Measurements from ENCODE around the gene SULT4A1. TPM values are rescaled to one million over a fixed set of nuclear protein-coding genes. Genes with fewer than 3 reads are reported as not detected.

The SULT4A1 gene
- total RNA-seq, 1 experiment from 2014 or later, result 12.6 TPM

DNA sequence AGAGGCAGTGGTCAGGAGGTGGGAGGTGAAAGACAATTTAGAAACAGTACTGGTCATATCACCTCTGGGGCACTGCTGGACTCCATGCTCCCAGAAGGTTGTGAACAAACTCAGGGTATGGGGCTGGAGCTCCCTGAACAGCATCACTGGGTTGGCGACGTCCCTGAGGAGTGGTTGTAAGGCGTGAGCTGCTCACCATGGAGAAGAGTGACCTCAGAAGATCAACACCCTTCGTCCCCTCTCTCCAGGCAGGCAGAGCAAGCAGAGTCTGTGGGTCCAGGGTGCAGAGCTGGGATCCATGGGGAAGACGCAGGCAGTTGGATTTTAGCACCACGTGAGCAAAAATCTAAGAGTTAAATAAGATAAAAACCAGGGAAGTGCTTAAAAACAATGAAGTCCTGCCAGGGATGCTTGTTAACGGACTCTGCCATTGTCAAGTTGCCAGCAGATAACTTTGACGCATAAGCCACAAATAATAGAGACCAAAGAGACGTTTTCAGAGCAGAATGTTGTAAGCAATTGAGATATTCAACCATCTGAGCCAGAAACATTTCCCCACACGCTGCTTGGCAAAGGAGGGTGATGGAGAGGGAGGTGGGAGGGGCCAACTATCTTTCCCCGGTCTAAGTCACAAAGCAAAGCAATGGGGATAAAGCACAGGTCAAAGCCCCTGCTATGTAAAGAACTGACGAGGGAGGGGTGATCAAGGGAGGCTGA is 15.9 kb upstream of the SULT4A1 start:
- H3K27me3 Mint-ChIP-seq (ENCODE audit: low read depth), result peaks cover 6% of the 10 kb centered on the region
- TF ChIP-seq, protein P1, sequence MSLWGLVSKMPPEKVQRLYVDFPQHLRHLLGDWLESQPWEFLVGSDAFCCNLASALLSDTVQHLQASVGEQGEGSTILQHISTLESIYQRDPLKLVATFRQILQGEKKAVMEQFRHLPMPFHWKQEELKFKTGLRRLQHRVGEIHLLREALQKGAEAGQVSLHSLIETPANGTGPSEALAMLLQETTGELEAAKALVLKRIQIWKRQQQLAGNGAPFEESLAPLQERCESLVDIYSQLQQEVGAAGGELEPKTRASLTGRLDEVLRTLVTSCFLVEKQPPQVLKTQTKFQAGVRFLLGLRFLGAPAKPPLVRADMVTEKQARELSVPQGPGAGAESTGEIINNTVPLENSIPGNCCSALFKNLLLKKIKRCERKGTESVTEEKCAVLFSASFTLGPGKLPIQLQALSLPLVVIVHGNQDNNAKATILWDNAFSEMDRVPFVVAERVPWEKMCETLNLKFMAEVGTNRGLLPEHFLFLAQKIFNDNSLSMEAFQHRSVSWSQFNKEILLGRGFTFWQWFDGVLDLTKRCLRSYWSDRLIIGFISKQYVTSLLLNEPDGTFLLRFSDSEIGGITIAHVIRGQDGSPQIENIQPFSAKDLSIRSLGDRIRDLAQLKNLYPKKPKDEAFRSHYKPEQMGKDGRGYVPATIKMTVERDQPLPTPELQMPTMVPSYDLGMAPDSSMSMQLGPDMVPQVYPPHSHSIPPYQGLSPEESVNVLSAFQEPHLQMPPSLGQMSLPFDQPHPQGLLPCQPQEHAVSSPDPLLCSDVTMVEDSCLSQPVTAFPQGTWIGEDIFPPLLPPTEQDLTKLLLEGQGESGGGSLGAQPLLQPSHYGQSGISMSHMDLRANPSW (CRISPR knock-in tag; conservative IDR thresholded peaks at IDR 0.05; ENCODE audit: low read depth), result no peak
- ATAC-seq (no peak), DNase-seq (ENCODE audit: low spot score) (peak; percentile 1)
- H3K27ac Mint-ChIP-seq, result no peak overlapping the region
- ChIA-PET POLR2A (no interaction called here), CTCF (no interaction called here)
- peaks cover 12% of the 10 kb centered on the region for H3K36me3 Mint-ChIP-seq
- H3K4me3 Mint-ChIP-seq, result no peak overlapping the region
- no peaks in the 10 kb centered on the region; the same call in 1 of the 2 replicates for H3K4me1 Mint-ChIP-seq
- peaks cover 22% of the 10 kb centered on the region for H3K9me3 Mint-ChIP-seq

DNA sequence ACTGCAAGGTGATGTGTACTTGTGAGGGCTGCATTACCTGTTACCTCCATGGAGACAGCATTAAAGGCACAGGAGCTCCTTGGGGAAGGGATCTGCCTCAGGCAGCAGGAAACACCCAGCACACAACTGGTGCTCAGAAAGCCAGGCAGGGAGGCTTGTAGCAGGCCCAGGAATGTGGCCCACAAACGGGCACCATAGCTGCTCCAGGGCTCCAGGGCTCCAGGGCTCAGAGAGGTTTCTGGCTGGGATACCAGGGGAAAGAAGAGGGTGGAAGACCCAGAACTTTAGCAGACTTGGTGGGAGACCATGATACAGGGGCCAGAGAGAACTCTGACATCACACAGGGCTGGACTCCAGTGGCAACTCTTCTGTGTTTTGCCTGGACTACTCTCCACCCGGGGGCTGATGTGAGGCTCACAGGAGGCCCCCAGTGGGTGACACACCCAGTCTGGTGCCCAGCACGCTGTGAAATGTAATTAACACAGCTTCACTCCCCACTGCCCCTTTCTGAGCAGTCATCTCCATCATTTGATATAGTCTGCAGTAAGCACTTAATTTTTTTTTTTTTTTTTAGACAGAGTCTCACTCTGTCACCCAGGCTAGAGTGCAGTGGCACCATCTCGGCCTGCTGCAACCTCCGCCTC is 14.7 kb upstream of the SULT4A1 start:
- DNase-seq (ENCODE audit: low spot score) (peak; percentile 7), ATAC-seq (no peak)
- TF ChIP-seq, protein P2, sequence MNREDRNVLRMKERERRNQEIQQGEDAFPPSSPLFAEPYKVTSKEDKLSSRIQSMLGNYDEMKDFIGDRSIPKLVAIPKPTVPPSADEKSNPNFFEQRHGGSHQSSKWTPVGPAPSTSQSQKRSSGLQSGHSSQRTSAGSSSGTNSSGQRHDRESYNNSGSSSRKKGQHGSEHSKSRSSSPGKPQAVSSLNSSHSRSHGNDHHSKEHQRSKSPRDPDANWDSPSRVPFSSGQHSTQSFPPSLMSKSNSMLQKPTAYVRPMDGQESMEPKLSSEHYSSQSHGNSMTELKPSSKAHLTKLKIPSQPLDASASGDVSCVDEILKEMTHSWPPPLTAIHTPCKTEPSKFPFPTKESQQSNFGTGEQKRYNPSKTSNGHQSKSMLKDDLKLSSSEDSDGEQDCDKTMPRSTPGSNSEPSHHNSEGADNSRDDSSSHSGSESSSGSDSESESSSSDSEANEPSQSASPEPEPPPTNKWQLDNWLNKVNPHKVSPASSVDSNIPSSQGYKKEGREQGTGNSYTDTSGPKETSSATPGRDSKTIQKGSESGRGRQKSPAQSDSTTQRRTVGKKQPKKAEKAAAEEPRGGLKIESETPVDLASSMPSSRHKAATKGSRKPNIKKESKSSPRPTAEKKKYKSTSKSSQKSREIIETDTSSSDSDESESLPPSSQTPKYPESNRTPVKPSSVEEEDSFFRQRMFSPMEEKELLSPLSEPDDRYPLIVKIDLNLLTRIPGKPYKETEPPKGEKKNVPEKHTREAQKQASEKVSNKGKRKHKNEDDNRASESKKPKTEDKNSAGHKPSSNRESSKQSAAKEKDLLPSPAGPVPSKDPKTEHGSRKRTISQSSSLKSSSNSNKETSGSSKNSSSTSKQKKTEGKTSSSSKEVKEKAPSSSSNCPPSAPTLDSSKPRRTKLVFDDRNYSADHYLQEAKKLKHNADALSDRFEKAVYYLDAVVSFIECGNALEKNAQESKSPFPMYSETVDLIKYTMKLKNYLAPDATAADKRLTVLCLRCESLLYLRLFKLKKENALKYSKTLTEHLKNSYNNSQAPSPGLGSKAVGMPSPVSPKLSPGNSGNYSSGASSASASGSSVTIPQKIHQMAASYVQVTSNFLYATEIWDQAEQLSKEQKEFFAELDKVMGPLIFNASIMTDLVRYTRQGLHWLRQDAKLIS (CRISPR knock-in tag; IDR thresholded peaks at IDR 0.05; ENCODE audit: borderline replicate concordance), result no peak
- TF ChIP-seq, protein P3, sequence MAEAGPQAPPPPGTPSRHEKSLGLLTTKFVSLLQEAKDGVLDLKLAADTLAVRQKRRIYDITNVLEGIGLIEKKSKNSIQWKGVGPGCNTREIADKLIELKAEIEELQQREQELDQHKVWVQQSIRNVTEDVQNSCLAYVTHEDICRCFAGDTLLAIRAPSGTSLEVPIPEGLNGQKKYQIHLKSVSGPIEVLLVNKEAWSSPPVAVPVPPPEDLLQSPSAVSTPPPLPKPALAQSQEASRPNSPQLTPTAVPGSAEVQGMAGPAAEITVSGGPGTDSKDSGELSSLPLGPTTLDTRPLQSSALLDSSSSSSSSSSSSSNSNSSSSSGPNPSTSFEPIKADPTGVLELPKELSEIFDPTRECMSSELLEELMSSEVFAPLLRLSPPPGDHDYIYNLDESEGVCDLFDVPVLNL (CRISPR knock-in tag; IDR thresholded peaks at IDR 0.05; ENCODE audit: borderline replicate concordance, low read depth), result no peak
- TF ChIP-seq NFYB (CRISPR knock-in tag; conservative IDR thresholded peaks at IDR 0.05; ENCODE audit: low read depth), result no peak
- no peak for TF ChIP-seq GRHL2 (CRISPR knock-in tag; IDR thresholded peaks at IDR 0.05; ENCODE audit: insufficient replicate concordance, severe bottlenecking)
- no peak for TF ChIP-seq CREM (CRISPR knock-in tag; IDR thresholded peaks at IDR 0.05)
- no peak for TF ChIP-seq ZNF232 (CRISPR knock-in tag; IDR thresholded peaks at IDR 0.05)
- no peak for TF ChIP-seq ESRRA (CRISPR knock-in tag; IDR thresholded peaks at IDR 0.05; ENCODE audit: borderline replicate concordance)
- no peak for TF ChIP-seq ZBTB21 (CRISPR knock-in tag; IDR thresholded peaks at IDR 0.05; ENCODE audit: borderline replicate concordance)
- TF ChIP-seq CREB1 (CRISPR knock-in tag; IDR thresholded peaks at IDR 0.05), result no peak
- TF ChIP-seq, protein P1 (CRISPR knock-in tag; conservative IDR thresholded peaks at IDR 0.05; ENCODE audit: low read depth), result no peak
- TF ChIP-seq, protein P4, sequence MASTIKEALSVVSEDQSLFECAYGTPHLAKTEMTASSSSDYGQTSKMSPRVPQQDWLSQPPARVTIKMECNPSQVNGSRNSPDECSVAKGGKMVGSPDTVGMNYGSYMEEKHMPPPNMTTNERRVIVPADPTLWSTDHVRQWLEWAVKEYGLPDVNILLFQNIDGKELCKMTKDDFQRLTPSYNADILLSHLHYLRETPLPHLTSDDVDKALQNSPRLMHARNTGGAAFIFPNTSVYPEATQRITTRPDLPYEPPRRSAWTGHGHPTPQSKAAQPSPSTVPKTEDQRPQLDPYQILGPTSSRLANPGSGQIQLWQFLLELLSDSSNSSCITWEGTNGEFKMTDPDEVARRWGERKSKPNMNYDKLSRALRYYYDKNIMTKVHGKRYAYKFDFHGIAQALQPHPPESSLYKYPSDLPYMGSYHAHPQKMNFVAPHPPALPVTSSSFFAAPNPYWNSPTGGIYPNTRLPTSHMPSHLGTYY (CRISPR knock-in tag; IDR thresholded peaks at IDR 0.05), result no peak
- TF ChIP-seq, protein P5, sequence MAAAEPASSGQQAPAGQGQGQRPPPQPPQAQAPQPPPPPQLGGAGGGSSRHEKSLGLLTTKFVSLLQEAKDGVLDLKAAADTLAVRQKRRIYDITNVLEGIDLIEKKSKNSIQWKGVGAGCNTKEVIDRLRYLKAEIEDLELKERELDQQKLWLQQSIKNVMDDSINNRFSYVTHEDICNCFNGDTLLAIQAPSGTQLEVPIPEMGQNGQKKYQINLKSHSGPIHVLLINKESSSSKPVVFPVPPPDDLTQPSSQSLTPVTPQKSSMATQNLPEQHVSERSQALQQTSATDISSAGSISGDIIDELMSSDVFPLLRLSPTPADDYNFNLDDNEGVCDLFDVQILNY (CRISPR knock-in tag; IDR thresholded peaks at IDR 0.05), result no peak
- TF ChIP-seq GTF2I (CRISPR knock-in tag; conservative IDR thresholded peaks at IDR 0.05), result no peak
- no peak for TF ChIP-seq ZNF219 (CRISPR knock-in tag; IDR thresholded peaks at IDR 0.05; ENCODE audit: borderline replicate concordance)
- TF ChIP-seq FOXK1 (CRISPR knock-in tag; IDR thresholded peaks at IDR 0.05), result no peak
- TF ChIP-seq ZNF423 (CRISPR knock-in tag; IDR thresholded peaks at IDR 0.05), result no peak
- no peak for TF ChIP-seq TEAD4 (CRISPR knock-in tag; IDR thresholded peaks at IDR 0.05)
- TF ChIP-seq FOXJ3 (CRISPR knock-in tag; IDR thresholded peaks at IDR 0.05; ENCODE audit: borderline replicate concordance), result no peak
- TF ChIP-seq, protein P6, sequence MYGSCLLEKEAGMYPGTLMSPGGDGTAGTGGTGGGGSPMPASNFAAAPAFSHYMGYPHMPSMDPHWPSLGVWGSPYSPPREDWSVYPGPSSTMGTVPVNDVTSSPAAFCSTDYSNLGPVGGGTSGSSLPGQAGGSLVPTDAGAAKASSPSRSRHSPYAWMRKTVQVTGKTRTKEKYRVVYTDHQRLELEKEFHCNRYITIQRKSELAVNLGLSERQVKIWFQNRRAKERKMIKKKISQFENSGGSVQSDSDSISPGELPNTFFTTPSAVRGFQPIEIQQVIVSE (CRISPR knock-in tag; IDR thresholded peaks at IDR 0.05; ENCODE audit: borderline replicate concordance), result no peak
- CTCF ChIA-PET, result interaction anchor here (1.2 kb wide), 1 partner anchor 8 kb away, joined by 13 read pairs; no protein-coding TSS in a partner anchor
- POLR2A ChIA-PET, result no interaction called here
- Mint-ChIP-seq H3K27me3 (ENCODE audit: low read depth) (peaks cover 6% of the 10 kb centered on the region), H3K4me3 (no peak overlapping the region), H3K27ac (no peak overlapping the region), H3K36me3 (peaks cover 15% of the 10 kb centered on the region), H3K9me3 (peaks cover 34% of the 10 kb centered on the region), H3K4me1 (no peaks in the 10 kb centered on the region)

All from WTC11 (cell line).